Smooth muscle cell (in vitro differentiated cells): ENCODE results near the gene RREB1. TPM values are rescaled to one million over a fixed set of nuclear protein-coding genes. Genes with fewer than 3 reads are reported as not detected.
A peak's percentile ranks its signal among the peaks of the same experiment; 100 is the strongest.

Experiments
- DNase-seq: peaks from one replicate; lab custom pipeline; 2025; ENCODE audit not compliant: unreplicated experiment; lab: John Stamatoyannopoulos, UW
- H2AFZ ChIP-seq: fragments of 200-600 bp; sonication (generic); 2 replicates; pipeline ENCODE4 v1.6.0; 2016; ENCODE audit warnings: antibody characterized with exemption, low read depth, mild to moderate bottlenecking
- H3F3A ChIP-seq: fragments of 200-600 bp; sonication (generic); 2 replicates; pipeline ENCODE4 v1.6.0; 2017; ENCODE audit warnings: antibody characterized with exemption, low read depth
- H3K27ac ChIP-seq: fragments of 200-600 bp; sonication (generic); 2 replicates; pipeline ENCODE4 v1.5.1; 2016; ENCODE audit warnings: low read depth, mild to moderate bottlenecking
- H3K27me3 ChIP-seq: fragments of 200-600 bp; sonication (generic); 2 replicates; pipeline ENCODE4 v1.6.1; 2016; ENCODE audit warnings: low read depth, mild to moderate bottlenecking
- H3K36me3 ChIP-seq: fragments of 200-600 bp; sonication (generic); 2 replicates; pipeline ENCODE4 v1.5.1; 2016; ENCODE audit warnings: low read depth
- H3K4me1 ChIP-seq: fragments of 200-600 bp; sonication (generic); 2 replicates; pipeline ENCODE4 v1.5.1; 2016; ENCODE audit warnings: low read depth
- H3K4me2 ChIP-seq: fragments of 200-600 bp; sonication (generic); 2 replicates; pipeline ENCODE4 v1.6.0; 2016; ENCODE audit warnings: mild to moderate bottlenecking
- H3K4me3 ChIP-seq: fragments of 200-600 bp; sonication (generic); 2 replicates; pipeline ENCODE4 v1.5.1; 2016; ENCODE audit warnings: mild to moderate bottlenecking
- H3K79me2 ChIP-seq: fragments of 200-600 bp; sonication (generic); 2 replicates; pipeline ENCODE4 v1.6.0; 2016; ENCODE audit warnings: low read depth, mild to moderate bottlenecking
- H3K9ac ChIP-seq: fragments of 200-600 bp; sonication (generic); 2 replicates; pipeline ENCODE4 v1.6.0; 2016; ENCODE audit warnings: low read depth
- H3K9me3 ChIP-seq: fragments of 200-600 bp; sonication (generic); replicated peaks from 2 replicates; pipeline ENCODE4 v1.5.1; 2016; ENCODE audit warnings: low read depth
- H4K20me1 ChIP-seq: fragments of 200-600 bp; sonication (generic); 2 replicates; pipeline ENCODE4 v1.6.0; 2016; ENCODE audit warnings: low read depth
- CTCF ChIP-seq: fragments of 200-600 bp; sonication (generic); IDR thresholded peaks from 2 replicates; pipeline ENCODE4 v1.5.1; 2017; ENCODE audit warnings: borderline replicate concordance, mild to moderate bottlenecking, antibody characterized with exemption; ENCODE audit not compliant: insufficient read depth, poor library complexity, severe bottlenecking
- WGBS: methylation state at CpG from one replicate; pipeline ENCODE4 v1.1.7; 2016; ENCODE audit warnings: low lambda C conversion rate; 5-methylcytosine and 5-hydroxymethylcytosine counted together
- polyA plus RNA-seq: library from polyadenylated mRNA; unstranded; fragments of >200 nt; fragmentation: Nextera tagmentation; extraction: Ambion mirVana; gene quantifications from 2 replicates; pipeline ENCODE4 v1.2.1, GENCODE V29; 2016
- total RNA-seq: library from RNA; depleted of rRNA; stranded (reverse); fragments of >200 nt; gene quantifications from 2 replicates; pipeline ENCODE4 v1.2.3, GENCODE V29; 2014

The RREB1 gene
- total and polyA plus RNA-seq, 2 experiments from 2014 or later: 13.2 to 26.1 TPM

GRCh38 chr6:7073821-7074525 is 33.8 kb upstream of the RREB1 start:
- no peaks in the 10 kb centered on the region for H4K20me1 ChIP-seq

GRCh38 chr6:7074870-7075269 is 32.9 kb upstream of the RREB1 start:
- 99% methylated on average over 3 of the region's 3 CpGs for WGBS
- H3K4me1 ChIP-seq: no peaks in the 10 kb centered on the region

More at GRCh38 chr6:7073821-7074525, 33.8 kb upstream of the RREB1 start:
- no peaks in the 10 kb centered on the region for H3K27me3 ChIP-seq
- no peaks in the 10 kb centered on the region for H3K79me2 ChIP-seq
- H3K4me3 ChIP-seq: no peak overlapping the region
- no peaks in the 10 kb centered on the region for H3K9me3 ChIP-seq
- H3K9ac ChIP-seq: no peak overlapping the region
- H3K27ac ChIP-seq: no peak overlapping the region
- H3F3A ChIP-seq: no peaks in the 10 kb centered on the region
- no peaks in the 10 kb centered on the region for H3K4me1 ChIP-seq
- H2AFZ ChIP-seq: no peak overlapping the region
- WGBS: 91% methylated on average over 9 of the region's 9 CpGs
- no peak for TF ChIP-seq CTCF
- no peaks in the 10 kb centered on the region for H3K36me3 ChIP-seq
- no peak for DNase-seq
- H3K4me2 ChIP-seq: no peak overlapping the region

GRCh38 chr6:7075341-7076000 is 32.3 kb upstream of the RREB1 start:
- H3K36me3 ChIP-seq: no peaks in the 10 kb centered on the region
- no peaks in the 10 kb centered on the region for H4K20me1 ChIP-seq
- H3F3A ChIP-seq: no peaks in the 10 kb centered on the region
- H3K9me3 ChIP-seq: no peaks in the 10 kb centered on the region
- peak overlapping the region; percentile 40 for H3K4me2 ChIP-seq
- H3K4me1 ChIP-seq: no peaks in the 10 kb centered on the region
- H3K9ac ChIP-seq: no peak overlapping the region
- no peak for TF ChIP-seq CTCF
- H3K27me3 ChIP-seq: no peaks in the 10 kb centered on the region
- peak overlapping the region; percentile 36 for H2AFZ ChIP-seq
- WGBS: 29% methylated on average over 7 of the region's 7 CpGs
- no peak overlapping the region for H3K4me3 ChIP-seq
- no peaks in the 10 kb centered on the region for H3K79me2 ChIP-seq
- DNase-seq: no peak
- H3K27ac ChIP-seq: no peak overlapping the region

More at GRCh38 chr6:7074870-7075269, 32.9 kb upstream of the RREB1 start:
- Histone ChIP-seq H2AFZ (no peak overlapping the region), H3F3A (no peaks in the 10 kb centered on the region), H3K79me2 (no peaks in the 10 kb centered on the region), H3K9ac (no peak overlapping the region), H3K36me3 (no peaks in the 10 kb centered on the region), H3K4me2 (no peak overlapping the region), H3K27me3 (no peaks in the 10 kb centered on the region), H3K9me3 (no peaks in the 10 kb centered on the region), H3K27ac (no peak overlapping the region), H3K4me3 (no peak overlapping the region), H4K20me1 (no peaks in the 10 kb centered on the region)
- TF ChIP-seq CTCF: no peak
- DNase-seq: no peak
